Activated CD4-positive, alpha-beta T cell treated with anti-CD3 and anti-CD28 coated beads, Interleukin-2, amount 10 ng/mL, durations not matched to agents 24 days and 14 days (primary cell): ENCODE measurements around the gene SLC10A2. TPM values are rescaled to one million over a fixed set of nuclear protein-coding genes. Genes with fewer than 3 reads are reported as not detected.

Experiments used
- DNase-seq: peaks from one replicate; pipeline ENCODE4 v3.0.0; 2022
- H3K27ac Mint-ChIP-seq: one replicate; pipeline ENCODE4 v1.8.0; 2022; ENCODE audit warnings: mild to moderate bottlenecking, mixed read lengths
- H3K27me3 Mint-ChIP-seq: one replicate; pipeline ENCODE4 v1.8.0; 2022; ENCODE audit warnings: mixed read lengths
- H3K36me3 Mint-ChIP-seq: one replicate; pipeline ENCODE4 v1.8.0; 2022; ENCODE audit warnings: low read depth, mild to moderate bottlenecking, mixed read lengths
- H3K4me1 Mint-ChIP-seq: one replicate; pipeline ENCODE4 v1.8.0; 2021; ENCODE audit warnings: mixed read lengths
- H3K4me3 Mint-ChIP-seq: one replicate; pipeline ENCODE4 v1.8.0; 2022; ENCODE audit warnings: mild to moderate bottlenecking, moderate library complexity, mixed read lengths
- H3K9me3 Mint-ChIP-seq: one replicate; pipeline ENCODE4 v1.8.0; 2021; ENCODE audit warnings: mixed read lengths
- intact Hi-C: fragments of 100-400 bp; cut with micrococcal nuclease; formaldehyde crosslinking; loops from one replicate; pipeline ENCODE4 v1.15.1; 2023
- total RNA-seq: library from RNA; stranded (reverse); gene quantifications from 2 replicates; pipeline ENCODE4 v1.2.3, GENCODE V29; 2022

SLC10A2 gene
- total RNA-seq, 1 donor from 2014 or later: not detected

- no peaks in the 10 kb centered on the region for H3K9me3 Mint-ChIP-seq
- no peaks in the 10 kb centered on the region for H3K36me3 Mint-ChIP-seq
- H3K4me1 Mint-ChIP-seq: no peaks in the 10 kb centered on the region
- no peak overlapping the region for H3K4me3 Mint-ChIP-seq
- no peaks in the 10 kb centered on the region for H3K27me3 Mint-ChIP-seq
- intact Hi-C loops: no loop called here
- DNase-seq: no peak
- no peak overlapping the region for H3K27ac Mint-ChIP-seq
These were observed 34.8 kb downstream of the SLC10A2 start for GRCh38 chr13:103031332-103031873.

GRCh38 chr13:103030776-103031175 lies 35.4 kb downstream of the SLC10A2 start:
- Mint-ChIP-seq H3K9me3 (no peaks in the 10 kb centered on the region), H3K4me1 (no peaks in the 10 kb centered on the region)

GRCh38 chr13:103029798-103030197 lies 36.4 kb downstream of the SLC10A2 start:
- Mint-ChIP-seq H3K9me3 (no peaks in the 10 kb centered on the region), H3K4me3 (no peak overlapping the region), H3K4me1 (no peaks in the 10 kb centered on the region), H3K27ac (no peak overlapping the region), H3K36me3 (no peaks in the 10 kb centered on the region), H3K27me3 (no peaks in the 10 kb centered on the region)
- DNase-seq: no peak
- intact Hi-C loops: no loop called here

More at GRCh38 chr13:103030776-103031175, 35.4 kb downstream of the SLC10A2 start:
- no peak overlapping the region for H3K4me3 Mint-ChIP-seq
- intact Hi-C loops: no loop called here
- H3K27ac Mint-ChIP-seq: no peak overlapping the region
- no peaks in the 10 kb centered on the region for H3K36me3 Mint-ChIP-seq
- no peak for DNase-seq
- H3K27me3 Mint-ChIP-seq: no peaks in the 10 kb centered on the region

GRCh38 chr13:103022336-103022735 lies 43.9 kb downstream of the SLC10A2 start:
- no peaks in the 10 kb centered on the region for H3K4me1 Mint-ChIP-seq
- H3K36me3 Mint-ChIP-seq: no peaks in the 10 kb centered on the region
- no peak for DNase-seq
- no peak overlapping the region for H3K4me3 Mint-ChIP-seq
- H3K9me3 Mint-ChIP-seq: no peaks in the 10 kb centered on the region
- H3K27me3 Mint-ChIP-seq: no peaks in the 10 kb centered on the region
- H3K27ac Mint-ChIP-seq: no peak overlapping the region
- intact Hi-C loops: no loop called here

GRCh38 chr13:103018556-103018955 lies 47.7 kb downstream of the SLC10A2 start:
- no peaks in the 10 kb centered on the region for H3K4me1 Mint-ChIP-seq
- no peak overlapping the region for H3K27ac Mint-ChIP-seq
- DNase-seq: no peak
- H3K4me3 Mint-ChIP-seq: no peak overlapping the region
- H3K27me3 Mint-ChIP-seq: no peaks in the 10 kb centered on the region
- H3K36me3 Mint-ChIP-seq: no peaks in the 10 kb centered on the region
- intact Hi-C loops: no loop called here
- H3K9me3 Mint-ChIP-seq: no peaks in the 10 kb centered on the region

- no peak for DNase-seq
- Mint-ChIP-seq H3K9me3 (no peaks in the 10 kb centered on the region), H3K27ac (no peak overlapping the region), H3K4me1 (no peaks in the 10 kb centered on the region), H3K36me3 (no peaks in the 10 kb centered on the region), H3K27me3 (no peaks in the 10 kb centered on the region), H3K4me3 (no peak overlapping the region)
- intact Hi-C loops: no loop called here
These were observed 53.6 kb downstream of the SLC10A2 start for GRCh38 chr13:103012646-103013045.

- intact Hi-C loops: no loop called here
- no peak for DNase-seq
- Mint-ChIP-seq H3K9me3 (no peaks in the 10 kb centered on the region), H3K27me3 (no peaks in the 10 kb centered on the region), H3K36me3 (no peaks in the 10 kb centered on the region), H3K4me3 (no peak overlapping the region), H3K4me1 (no peaks in the 10 kb centered on the region), H3K27ac (no peak overlapping the region)
These were observed 57.0 kb downstream of the SLC10A2 start for GRCh38 chr13:103009051-103009840.

GRCh38 chr13:103007427-103007762 lies 58.8 kb downstream of the SLC10A2 start:
- Mint-ChIP-seq H3K4me3 (no peak overlapping the region), H3K27ac (no peak overlapping the region), H3K9me3 (no peaks in the 10 kb centered on the region), H3K36me3 (no peaks in the 10 kb centered on the region), H3K27me3 (no peaks in the 10 kb centered on the region), H3K4me1 (no peaks in the 10 kb centered on the region)
- intact Hi-C loops: no loop called here
- DNase-seq: no peak

GRCh38 chr13:103006641-103007426 lies 59.4 kb downstream of the SLC10A2 start:
- Mint-ChIP-seq H3K36me3 (no peaks in the 10 kb centered on the region), H3K27ac (no peak overlapping the region), H3K4me1 (no peaks in the 10 kb centered on the region), H3K27me3 (no peaks in the 10 kb centered on the region), H3K4me3 (no peak overlapping the region), H3K9me3 (no peaks in the 10 kb centered on the region)
- DNase-seq: no peak
- intact Hi-C loops: no loop called here

- DNase-seq: no peak
- Mint-ChIP-seq H3K27ac (no peak overlapping the region), H3K36me3 (no peaks in the 10 kb centered on the region), H3K27me3 (no peaks in the 10 kb centered on the region), H3K4me3 (no peak overlapping the region), H3K4me1 (no peaks in the 10 kb centered on the region), H3K9me3 (no peaks in the 10 kb centered on the region)
- intact Hi-C loops: no loop called here
These were observed 61.4 kb downstream of the SLC10A2 start for GRCh38 chr13:103004661-103005345.

GRCh38 chr13:103003631-103004030 lies 62.6 kb downstream of the SLC10A2 start:
- Mint-ChIP-seq H3K36me3 (no peaks in the 10 kb centered on the region), H3K4me3 (no peak overlapping the region), H3K27me3 (no peaks in the 10 kb centered on the region), H3K4me1 (no peaks in the 10 kb centered on the region), H3K27ac (no peak overlapping the region), H3K9me3 (no peaks in the 10 kb centered on the region)
- intact Hi-C loops: no loop called here
- DNase-seq: no peak

- Mint-ChIP-seq H3K4me1 (no peaks in the 10 kb centered on the region), H3K27me3 (no peaks in the 10 kb centered on the region), H3K9me3 (no peaks in the 10 kb centered on the region), H3K4me3 (no peak overlapping the region), H3K27ac (no peak overlapping the region), H3K36me3 (no peaks in the 10 kb centered on the region)
- intact Hi-C loops: no loop called here
- DNase-seq: no peak
These were observed 63.9 kb downstream of the SLC10A2 start for GRCh38 chr13:103002279-103002678.

GRCh38 chr13:103000157-103000556 lies 66.1 kb downstream of the SLC10A2 start:
- Mint-ChIP-seq H3K36me3 (no peaks in the 10 kb centered on the region), H3K9me3 (no peaks in the 10 kb centered on the region), H3K27ac (no peak overlapping the region), H3K4me3 (no peak overlapping the region), H3K27me3 (no peaks in the 10 kb centered on the region), H3K4me1 (no peaks in the 10 kb centered on the region)
- intact Hi-C loops: no loop called here
- DNase-seq: no peak

- Mint-ChIP-seq H3K27ac (no peak overlapping the region), H3K9me3 (no peaks in the 10 kb centered on the region), H3K4me3 (no peak overlapping the region), H3K36me3 (no peaks in the 10 kb centered on the region), H3K4me1 (no peaks in the 10 kb centered on the region), H3K27me3 (no peaks in the 10 kb centered on the region)
- intact Hi-C loops: no loop called here
- no peak for DNase-seq
These were observed 66.7 kb downstream of the SLC10A2 start for GRCh38 chr13:102999499-102999898.
